DOHH2 (cell line): ENCODE measurements around the gene IL10RB.

ENCODE experiments used
- CTCF ChIP-seq: fragments of 200-600 bp; sonication (generic); IDR thresholded peaks from one replicate; pipeline ENCODE4 v1.5.1; 2014; ENCODE audit warnings: antibody characterized with exemption, mild to moderate bottlenecking, low read depth, low read length; ENCODE audit not compliant: poor library complexity, severe bottlenecking
- EZH2phosphoT487 ChIP-seq: fragments of 200-600 bp; sonication (generic); IDR thresholded peaks from 2 replicates; pipeline ENCODE4 v1.6.1; 2017; ENCODE audit warnings: borderline replicate concordance, mild to moderate bottlenecking, antibody characterized with exemption, low read length, moderate library complexity, mixed read lengths

DNA sequence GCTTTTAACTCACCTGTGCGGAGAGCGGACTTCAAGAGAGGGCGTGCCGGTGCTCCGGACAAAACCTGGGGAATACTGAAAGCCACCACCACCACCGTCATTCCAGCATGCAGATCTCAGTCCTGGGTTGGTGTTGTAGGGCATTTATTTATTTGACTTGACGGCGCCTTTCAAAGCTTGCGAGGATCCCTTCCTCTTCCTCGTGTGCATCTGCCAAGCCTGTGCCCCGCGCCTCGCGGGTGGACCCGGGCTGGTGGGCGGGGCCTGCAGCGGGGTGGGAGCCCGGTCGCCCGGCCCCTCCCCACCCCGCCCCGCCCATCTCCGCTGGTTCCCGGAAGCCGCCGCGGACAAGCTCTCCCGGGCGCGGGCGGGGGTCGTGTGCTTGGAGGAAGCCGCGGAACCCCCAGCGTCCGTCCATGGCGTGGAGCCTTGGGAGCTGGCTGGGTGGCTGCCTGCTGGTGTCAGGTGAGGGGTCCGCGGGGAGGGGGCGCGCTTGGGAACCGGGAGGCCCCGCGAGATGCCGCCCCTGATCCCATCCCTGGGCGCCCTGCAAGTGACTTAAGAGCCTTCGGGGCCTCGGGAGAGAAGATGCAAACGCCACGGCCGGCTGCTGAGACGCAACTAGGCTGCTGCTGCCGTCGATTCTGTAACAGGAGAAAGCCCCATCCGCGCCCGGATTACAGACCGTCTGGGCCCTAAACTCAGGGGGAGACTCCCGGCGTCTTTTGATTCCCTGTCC lies at the start of gene IL10RB:
- TF ChIP-seq EZH2phosphoT487 (no peak), CTCF (no peak)
